Measurements from ENCODE around the gene LAMC3. TPM values are rescaled to one million over a fixed set of nuclear protein-coding genes. Genes with fewer than 3 reads are reported as not detected.

LAMC3 gene
- total RNA-seq: 0.10 and 0.20 TPM in 2 replicates

GRCh38 chr9:131008909-131009618 is at the start of gene LAMC3:
TSS of gene LAMC3 (plus strand) at chr9:131009174. CDS start at chr9:131009215, 41 bp downstream.

DNA sequence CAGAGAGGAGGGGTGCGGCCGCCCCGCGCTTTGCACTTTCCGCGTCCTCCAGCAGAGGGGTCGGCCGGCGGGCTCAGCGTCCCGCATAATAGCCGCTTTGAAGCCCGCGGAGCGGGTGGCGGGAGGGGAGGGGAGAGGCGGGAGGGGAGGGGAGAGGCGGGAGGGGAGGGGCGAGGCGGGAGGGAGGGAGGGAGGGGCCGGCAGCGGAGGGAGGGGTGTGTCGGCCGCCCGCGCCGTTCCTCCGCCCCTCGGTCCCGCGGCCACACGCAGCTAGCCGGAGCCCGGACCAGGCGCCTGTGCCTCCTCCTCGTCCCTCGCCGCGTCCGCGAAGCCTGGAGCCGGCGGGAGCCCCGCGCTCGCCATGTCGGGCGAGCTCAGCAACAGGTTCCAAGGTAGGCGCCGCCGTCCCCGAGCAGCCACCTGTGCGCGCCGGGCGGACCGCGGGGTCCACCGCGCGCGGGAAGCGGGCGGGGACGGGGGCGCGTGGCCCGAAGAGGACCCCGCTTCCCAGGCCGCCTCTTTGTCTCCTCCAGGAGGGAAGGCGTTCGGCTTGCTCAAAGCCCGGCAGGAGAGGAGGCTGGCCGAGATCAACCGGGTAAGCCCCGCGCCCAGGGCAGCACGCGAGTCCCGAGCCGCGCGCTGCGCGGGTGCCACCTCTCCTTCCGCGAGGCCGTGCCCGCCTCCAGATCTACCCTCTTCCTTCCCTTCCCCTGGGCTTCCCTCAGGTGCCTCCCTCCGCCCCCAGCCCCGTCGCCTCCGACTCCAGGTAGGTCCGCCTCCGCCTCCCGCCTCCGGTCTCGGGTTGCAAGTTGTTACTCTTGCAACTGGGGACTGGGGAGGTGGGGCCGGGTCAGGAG is 87.5 kb downstream of the LAMC3 start, which contains the start of gene AIF1L:
Gene AIF1L, plus strand, starts transcription at position 263 of the 857 bp plus-strand sequence. Its CDS starts 99 bp downstream, at position 362.

DNA sequence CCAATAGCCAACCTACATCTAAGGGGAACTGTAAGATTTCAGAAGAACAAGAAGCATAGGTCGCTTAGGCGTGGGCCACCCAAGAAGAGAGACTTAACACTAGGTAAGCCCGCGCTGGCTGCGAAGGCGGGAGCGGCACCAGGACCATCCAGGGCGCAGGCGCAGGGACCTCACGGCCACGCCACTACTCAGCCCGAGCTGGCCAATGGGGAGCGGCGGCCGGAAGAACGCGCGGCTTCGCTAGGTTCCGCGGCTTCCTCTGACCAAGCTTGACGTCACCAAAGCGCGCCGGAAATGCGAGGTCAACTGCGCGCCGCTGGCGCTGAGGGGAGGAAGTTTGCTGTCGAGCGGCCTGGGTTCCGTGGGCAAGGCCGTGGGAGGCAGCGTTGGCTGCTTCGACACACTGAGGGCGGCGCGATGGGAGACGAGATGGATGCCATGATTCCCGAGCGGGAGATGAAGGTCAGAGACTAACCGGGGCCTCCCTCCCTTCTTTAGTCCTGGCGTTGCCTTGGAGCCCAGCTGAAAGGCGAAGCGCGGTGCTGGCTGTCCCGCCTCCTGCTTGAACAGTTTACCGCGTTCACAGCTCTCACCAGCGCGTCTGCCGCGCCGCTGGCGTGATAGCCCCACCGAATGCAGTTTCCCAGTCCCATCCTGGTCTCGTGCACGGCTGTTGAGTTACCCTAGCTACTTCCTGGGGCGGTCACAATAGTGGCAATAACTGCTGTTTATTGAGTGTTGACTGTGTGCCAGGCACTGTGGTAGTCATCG is 116.5 kb downstream of the LAMC3 start, which contains the start of gene NUP214:
Gene NUP214, plus strand, starts transcription at position 299 of the 771 bp plus-strand sequence. Its CDS starts 119 bp downstream, at position 418.

Other genes with a start within 250 kb of the LAMC3 start
- gene ABL1, start 173.9 kb upstream of the LAMC3 start, total RNA-seq: 33.8 and 35.4 TPM in 2 replicates
- gene QRFP, start 112.4 kb upstream of the LAMC3 start, total RNA-seq: not detected in 2 replicates
- not detected in 2 replicates for gene FIBCD1, start 69.9 kb upstream of the LAMC3 start, total RNA-seq
- 18.6 and 19.2 TPM in 2 replicates for gene AIF1L, start 87.4 kb downstream of the LAMC3 start, total RNA-seq
- 22.9 and 28.2 TPM in 2 replicates for gene NUP214, start 116.4 kb downstream of the LAMC3 start, total RNA-seq